SK-N-MC (cell line): ENCODE measurements around the gene TDG.

Experiments
- EZH2 ChIP-seq: fragments of 200-600 bp; sonication (generic); IDR thresholded peaks from one replicate; pipeline ENCODE4 v1.6.1; 2017; ENCODE audit warnings: antibody characterized with exemption
- FOXP2 ChIP-seq: optimal IDR thresholded peaks from 2 replicates; pipeline ENCODE3; 2011; ENCODE audit warnings: mild to moderate bottlenecking, moderate library complexity; ENCODE audit not compliant: insufficient read depth; ENCODE audit errors: extremely low read length, control extremely low read depth

GRCh38 chr12:103966736-103967135, 1.1 kb downstream of the TDG start:
- TF ChIP-seq FOXP2 (no peak), EZH2 (no peak)
